ENCODE measurements around the gene FNDC3B. TPM values are rescaled to one million over a fixed set of nuclear protein-coding genes. Genes with fewer than 3 reads are reported as not detected.

Gene FNDC3B
- total and polyA plus RNA-seq, 4 donors: 13.3 to 175 (median 100) TPM

DNA sequence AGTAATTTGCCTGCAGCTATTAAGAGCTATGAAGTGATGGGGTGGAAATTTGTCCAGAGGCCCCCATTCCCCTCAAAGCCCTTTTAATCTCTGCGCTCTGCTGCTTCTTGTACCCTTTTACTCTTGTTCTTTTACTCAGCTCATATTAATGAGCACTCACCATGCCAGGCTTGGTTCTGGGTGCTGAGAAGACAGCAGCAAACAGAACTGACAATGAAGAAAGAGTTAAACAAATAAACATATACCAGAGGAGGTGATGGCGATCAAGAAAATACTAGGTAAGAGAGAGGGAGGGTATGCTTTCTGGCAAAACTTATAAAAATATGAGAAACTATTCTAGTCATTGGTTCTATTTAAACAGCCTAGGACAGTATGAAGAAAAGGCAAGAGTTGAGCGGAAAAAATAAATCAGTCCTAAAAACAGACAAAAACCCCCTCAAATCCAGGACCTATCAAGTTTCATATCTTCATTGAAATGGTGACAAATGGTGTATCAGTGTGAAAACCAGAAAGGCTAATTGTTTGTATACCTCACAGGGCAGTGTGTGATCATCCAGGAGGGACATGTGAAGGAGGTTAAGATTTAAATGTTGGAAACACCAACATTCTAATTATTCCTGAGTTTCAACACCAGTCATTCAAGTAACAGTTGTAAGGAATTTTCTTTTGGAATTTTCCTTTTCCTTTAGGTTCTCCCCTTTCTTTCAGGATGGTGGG lies 144.9 kb downstream of the FNDC3B start:
- Histone ChIP-seq H3K9ac (ENCODE audit: insufficient read depth in 1 of 2, low read length in 2 of 2) (no peak overlapping the region), H3K9me3 (ENCODE audit: control insufficient read depth in 4 of 4, insufficient read depth in 3 of 4, low read length in 3 of 4) (no peaks in the 10 kb centered on the region), H3K4me3 (no peak overlapping the region), H3K36me3 (ENCODE audit: control insufficient read depth in 4 of 4, insufficient read depth in 4 of 4, low read length in 4 of 4) (peaks cover 0 to 3% (median 0%) of the 10 kb centered on the region in 4 donors), H3K27ac (ENCODE audit: low read depth in 1 of 2, low read length in 1 of 2) (no peak overlapping the region), H3K4me1 (ENCODE audit: control insufficient read depth in 5 of 5, insufficient read depth in 5 of 5, low read length in 5 of 5) (peaks cover 0 to 27% (median 10%) of the 10 kb centered on the region in 5 donors), H3K27me3 (ENCODE audit: control insufficient read depth in 3 of 3, insufficient read depth in 3 of 3, low read length in 2 of 3) (no peaks in the 10 kb centered on the region)
- ATAC-seq (ENCODE audit: insufficient read depth, low FRiP score): no peak
- no peak for TF ChIP-seq CTCF (IDR thresholded peaks at IDR 0.05; ENCODE audit: control extremely low read depth, extremely low read depth)
- WGBS, 2 donors: 95 to 96% methylated on average over 3 of the region's 3 CpGs
- DNase-seq: no peak

- no peak overlapping the region for H3K27ac ChIP-seq (ENCODE audit: low read depth in 1 of 2, low read length in 1 of 2)
- H3K36me3 ChIP-seq (ENCODE audit: control insufficient read depth in 4 of 4, insufficient read depth in 4 of 4, low read length in 4 of 4): peaks cover 0 to 3% (median 0%) of the 10 kb centered on the region in 4 donors
- H3K9ac ChIP-seq (ENCODE audit: insufficient read depth in 1 of 2, low read length in 2 of 2): no peak overlapping the region
- H3K9me3 ChIP-seq (ENCODE audit: control insufficient read depth in 4 of 4, insufficient read depth in 3 of 4, low read length in 3 of 4): no peaks in the 10 kb centered on the region
- no peak for TF ChIP-seq CTCF (IDR thresholded peaks at IDR 0.05; ENCODE audit: control extremely low read depth, extremely low read depth)
- DNase-seq (no peak), ATAC-seq (ENCODE audit: insufficient read depth, low FRiP score) (no peak)
- H3K27me3 ChIP-seq (ENCODE audit: control insufficient read depth in 3 of 3, insufficient read depth in 3 of 3, low read length in 2 of 3): no peaks in the 10 kb centered on the region
- 46 to 63% methylated on average over 2 of the region's 2 CpGs for WGBS, 2 donors
- peaks cover 0 to 16% (median 9%) of the 10 kb centered on the region in 5 donors for H3K4me1 ChIP-seq (ENCODE audit: control insufficient read depth in 5 of 5, insufficient read depth in 5 of 5, low read length in 5 of 5)
- no peak overlapping the region for H3K4me3 ChIP-seq
Measured at GRCh38 chr3:172185907-172186306, 146.5 kb downstream of the FNDC3B start.

GRCh38 chr3:172186607-172187006 lies 147.2 kb downstream of the FNDC3B start:
- no peak for TF ChIP-seq CTCF (IDR thresholded peaks at IDR 0.05; ENCODE audit: control extremely low read depth, extremely low read depth)
- no peak overlapping the region for H3K9ac ChIP-seq (ENCODE audit: insufficient read depth in 1 of 2, low read length in 2 of 2)
- ATAC-seq (ENCODE audit: insufficient read depth, low FRiP score): no peak
- peaks cover 0 to 7% (median 0%) of the 10 kb centered on the region in 4 donors for H3K36me3 ChIP-seq (ENCODE audit: control insufficient read depth in 4 of 4, insufficient read depth in 4 of 4, low read length in 4 of 4)
- H3K9me3 ChIP-seq (ENCODE audit: control insufficient read depth in 4 of 4, insufficient read depth in 3 of 4, low read length in 3 of 4): no peaks in the 10 kb centered on the region
- 83 to 90% methylated on average over 4 of the region's 4 CpGs for WGBS, 2 donors
- no peaks in the 10 kb centered on the region for H3K27me3 ChIP-seq (ENCODE audit: control insufficient read depth in 3 of 3, insufficient read depth in 3 of 3, low read length in 2 of 3)
- H3K27ac ChIP-seq (ENCODE audit: low read depth in 1 of 2, low read length in 1 of 2): no peak overlapping the region
- H3K4me3 ChIP-seq: no peak overlapping the region
- peaks cover 0 to 13% (median 7%) of the 10 kb centered on the region in 5 donors for H3K4me1 ChIP-seq (ENCODE audit: control insufficient read depth in 5 of 5, insufficient read depth in 5 of 5, low read length in 5 of 5)
- DNase-seq: no peak

All from lung (tissue), 12 donors.